H9 (cell line): ENCODE measurements around the gene DPP10. TPM values are rescaled to one million over a fixed set of nuclear protein-coding genes. Genes with fewer than 3 reads are reported as not detected.

Experiments
- DNase-seq: peaks from one replicate; pipeline ENCODE4 v3.0.0-alpha.2; 2017
- H2AFZ ChIP-seq: one replicate; pipeline ENCODE4 v1.6.1; 2013; ENCODE audit warnings: mild to moderate bottlenecking, low read length, control low read depth, moderate library complexity
- H2AK5ac ChIP-seq: 2 replicates; pipeline ENCODE4 v1.6.1; 2013; ENCODE audit warnings: low read length, control low read depth, mixed read lengths; ENCODE audit not compliant: insufficient read length
- H2BK120ac ChIP-seq: one replicate; pipeline ENCODE4 v1.6.1; 2013; ENCODE audit warnings: low read depth, mild to moderate bottlenecking, low read length, control low read depth, inconsistent platforms; ENCODE audit not compliant: poor library complexity, severe bottlenecking
- H2BK12ac ChIP-seq: 2 replicates; pipeline ENCODE4 v1.6.1; 2013; ENCODE audit warnings: low read length, control low read depth, mixed read lengths, low read depth; ENCODE audit not compliant: insufficient read length
- H2BK15ac ChIP-seq: 2 replicates; pipeline ENCODE4 v1.6.1; 2013; ENCODE audit warnings: low read depth, low read length, control low read depth
- H2BK20ac ChIP-seq: one replicate; pipeline ENCODE4 v1.6.1; 2013; ENCODE audit warnings: low read depth, mild to moderate bottlenecking, low read length, control low read depth, inconsistent platforms; ENCODE audit not compliant: poor library complexity, severe bottlenecking
- H2BK5ac ChIP-seq: 2 replicates; pipeline ENCODE4 v1.6.1; 2013; ENCODE audit warnings: low read length, control low read depth, mixed read lengths; ENCODE audit not compliant: insufficient read length
- H3K14ac ChIP-seq: 2 replicates; pipeline ENCODE4 v1.6.1; 2013; ENCODE audit warnings: low read length, control low read depth; ENCODE audit not compliant: insufficient read depth
- H3K18ac ChIP-seq: 2 replicates; pipeline ENCODE4 v1.6.1; 2013; ENCODE audit warnings: low read depth, mild to moderate bottlenecking, mixed read lengths, low read length, control low read depth; ENCODE audit not compliant: insufficient read length
- H3K23ac ChIP-seq: 2 replicates; pipeline ENCODE4 v1.6.1; 2013; ENCODE audit warnings: low read length, control low read depth, mixed read lengths, low read depth; ENCODE audit not compliant: insufficient read length
- H3K23me2 ChIP-seq: 2 replicates; pipeline ENCODE4 v1.6.1; 2013; ENCODE audit warnings: low read depth, mild to moderate bottlenecking, mixed read lengths, low read length, control low read depth; ENCODE audit not compliant: insufficient read length, poor library complexity, severe bottlenecking
- H3K27ac ChIP-seq: 2 replicates; pipeline ENCODE4 v1.5.1; 2013; ENCODE audit warnings: low read length, control low read depth, mixed read lengths, low read depth; ENCODE audit not compliant: insufficient read length
- H3K27me3 ChIP-seq: 2 replicates; pipeline ENCODE4 v1.6.1; 2013; ENCODE audit warnings: low read length, control low read depth, inconsistent platforms; ENCODE audit not compliant: insufficient read depth
- H3K4ac ChIP-seq: 2 replicates; pipeline ENCODE4 v1.6.1; 2013; ENCODE audit warnings: low read depth, mild to moderate bottlenecking, control low read depth, inconsistent platforms, low read length, moderate library complexity
- H3K4me1 ChIP-seq: 2 replicates; pipeline ENCODE4 v1.6.1; 2013; ENCODE audit warnings: low read length, control low read depth, inconsistent platforms; ENCODE audit not compliant: insufficient read depth
- H3K4me2 ChIP-seq: 2 replicates; pipeline ENCODE4 v1.6.1; 2013; ENCODE audit warnings: low read length, control low read depth, mixed read lengths; ENCODE audit not compliant: insufficient read length, insufficient read depth
- H3K56ac ChIP-seq: 2 replicates; pipeline ENCODE4 v1.6.1; 2013; ENCODE audit warnings: low read depth, mild to moderate bottlenecking, mixed read lengths, low read length, control low read depth; ENCODE audit not compliant: insufficient read length
- H3K79me1 ChIP-seq: 2 replicates; pipeline ENCODE4 v1.6.1; 2013; ENCODE audit warnings: low read depth, mild to moderate bottlenecking, moderate library complexity, low read length, control low read depth, inconsistent platforms; ENCODE audit not compliant: insufficient read depth, poor library complexity, severe bottlenecking
- H3K79me2 ChIP-seq: 2 replicates; pipeline ENCODE4 v1.6.1; 2013; ENCODE audit warnings: low read length, control low read depth, inconsistent platforms; ENCODE audit not compliant: insufficient read depth
- H3K9ac ChIP-seq: 2 replicates; pipeline ENCODE4 v1.6.1; 2013; ENCODE audit warnings: low read length, control low read depth, mixed read lengths; ENCODE audit not compliant: insufficient read length; ENCODE audit errors: extremely low read depth
- H3K9me3 ChIP-seq: one replicate; pipeline ENCODE4 v1.6.1; 2013; ENCODE audit warnings: low read depth, low read length, inconsistent platforms; ENCODE audit not compliant: control insufficient read depth
- H3T11ph ChIP-seq: one replicate; pipeline ENCODE4 v1.6.1; 2013; ENCODE audit warnings: mild to moderate bottlenecking, low read length, control low read depth, inconsistent platforms
- H4K20me1 ChIP-seq: one replicate; pipeline ENCODE4 v1.6.1; 2013; ENCODE audit not compliant: control insufficient read depth, insufficient read length, insufficient read depth
- H4K5ac ChIP-seq: 2 replicates; pipeline ENCODE4 v1.6.1; 2013; ENCODE audit warnings: low read depth, mild to moderate bottlenecking, mixed read lengths, low read length, control low read depth; ENCODE audit not compliant: insufficient read length
- H4K8ac ChIP-seq: replicated peaks from 2 replicates; pipeline ENCODE4 v1.6.1; 2013; ENCODE audit warnings: low read length, control low read depth, mixed read lengths, low read depth; ENCODE audit not compliant: insufficient read length
- H4K91ac ChIP-seq: 2 replicates; pipeline ENCODE4 v1.6.1; 2013; ENCODE audit warnings: low read depth, mild to moderate bottlenecking, moderate library complexity, mixed read lengths, low read length, control low read depth; ENCODE audit not compliant: insufficient read length
- H3K27ac Mint-ChIP-seq, 3 experiments: 2 replicates in 2 of 3; 3 replicates in 1 of 3; pipeline ENCODE4 v1.8.0; 2020 to 2021; ENCODE audit warnings: mixed read lengths in 3 of 3, mild to moderate bottlenecking in 1 of 3, moderate library complexity in 1 of 3
- H3K27me3 Mint-ChIP-seq: 2 replicates; pipeline ENCODE4 v1.8.0; 2021; ENCODE audit warnings: low read depth, mild to moderate bottlenecking, moderate library complexity, mixed read lengths
- H3K36me3 Mint-ChIP-seq, 3 experiments: 2 replicates in 2 of 3; 3 replicates in 1 of 3; pipeline ENCODE4 v1.8.0; 2020 to 2021; ENCODE audit warnings: low read depth in 3 of 3, mixed read lengths in 3 of 3; ENCODE audit not compliant: insufficient read depth in 1 of 3
- H3K4me1 Mint-ChIP-seq, 2 experiments: 2 replicates each; pipeline ENCODE4 v1.8.0; 2020; ENCODE audit warnings: mixed read lengths in 2 of 2
- H3K4me3 Mint-ChIP-seq, 2 experiments: 2 replicates in 1 of 2; 3 replicates in 1 of 2; pipeline ENCODE4 v1.8.0; 2020 to 2021; ENCODE audit warnings: mild to moderate bottlenecking in 2 of 2, mixed read lengths in 2 of 2, moderate library complexity in 1 of 2
- H3K9me3 Mint-ChIP-seq, 2 experiments: 2 replicates in 1 of 2; 3 replicates in 1 of 2; pipeline ENCODE4 v1.8.0; 2020; ENCODE audit warnings: mild to moderate bottlenecking in 2 of 2, mixed read lengths in 2 of 2, moderate library complexity in 1 of 2
- WGBS: extraction: QIAGEN DNeasy Blood & Tissue Kit; methylation state at CpG from one replicate; pipeline ENCODE4 v1.1.7; 2013; ENCODE audit warnings: missing lambda C conversion rate, low lambda C conversion rate, mixed read lengths; ENCODE audit not compliant: insufficient read length; ENCODE audit errors: extremely low coverage; 5-methylcytosine and 5-hydroxymethylcytosine counted together
- total RNA-seq: library from RNA; stranded (reverse); gene quantifications from 2 replicates; pipeline ENCODE4 v1.2.1, GENCODE V29; 2021
- TF ChIP-seq, protein P1 (sequence below): fragments of 200-600 bp; sonication (generic); conservative IDR thresholded peaks from 3 replicates; pipeline ENCODE4 v1.8.0; 2021; ENCODE audit warnings: antibody characterized with exemption, mild to moderate bottlenecking

The DPP10 gene
- total RNA-seq, 1 experiment from 2014 or later = 11.3 TPM

GRCh38 chr2:114550895-114551793 lies 108.7 kb downstream of the DPP10 start:
- Histone ChIP-seq H3K4me1 (no peaks in the 10 kb centered on the region), H2BK5ac (no peak overlapping the region), H3K4ac (no peak overlapping the region), H2BK120ac (no peak overlapping the region), H2BK15ac (no peak overlapping the region), H3K79me1 (no peaks in the 10 kb centered on the region), H2AFZ (no peak overlapping the region), H3K23me2 (no peaks in the 10 kb centered on the region), H3K23ac (no peak overlapping the region), H2BK20ac (no peak overlapping the region), H3K27ac (no peak overlapping the region), H4K20me1 (no peaks in the 10 kb centered on the region), H2AK5ac (no peak overlapping the region), H4K91ac (no peak overlapping the region), H4K5ac (no peak overlapping the region), H3K27me3 (no peaks in the 10 kb centered on the region), H3K18ac (no peak overlapping the region), H3K56ac (no peak overlapping the region), H3T11ph (no peak overlapping the region), H2BK12ac (no peak overlapping the region), H4K8ac (no peak overlapping the region), H3K9me3 (no peaks in the 10 kb centered on the region), H3K14ac (no peak overlapping the region), H3K4me2 (no peak overlapping the region), H3K79me2 (no peaks in the 10 kb centered on the region), H3K9ac (no peak overlapping the region)
- H3K4me1 Mint-ChIP-seq = peaks cover 14 to 15% of the 10 kb centered on the region in 2 experiments; a peak in 3 of 4 replicates
- no peaks in the 10 kb centered on the region for H3K9me3 Mint-ChIP-seq
- H3K27ac Mint-ChIP-seq = no peak overlapping the region
- no peak overlapping the region for H3K4me3 Mint-ChIP-seq
- DNase-seq = peak; percentile 69
- TF ChIP-seq, protein P1, sequence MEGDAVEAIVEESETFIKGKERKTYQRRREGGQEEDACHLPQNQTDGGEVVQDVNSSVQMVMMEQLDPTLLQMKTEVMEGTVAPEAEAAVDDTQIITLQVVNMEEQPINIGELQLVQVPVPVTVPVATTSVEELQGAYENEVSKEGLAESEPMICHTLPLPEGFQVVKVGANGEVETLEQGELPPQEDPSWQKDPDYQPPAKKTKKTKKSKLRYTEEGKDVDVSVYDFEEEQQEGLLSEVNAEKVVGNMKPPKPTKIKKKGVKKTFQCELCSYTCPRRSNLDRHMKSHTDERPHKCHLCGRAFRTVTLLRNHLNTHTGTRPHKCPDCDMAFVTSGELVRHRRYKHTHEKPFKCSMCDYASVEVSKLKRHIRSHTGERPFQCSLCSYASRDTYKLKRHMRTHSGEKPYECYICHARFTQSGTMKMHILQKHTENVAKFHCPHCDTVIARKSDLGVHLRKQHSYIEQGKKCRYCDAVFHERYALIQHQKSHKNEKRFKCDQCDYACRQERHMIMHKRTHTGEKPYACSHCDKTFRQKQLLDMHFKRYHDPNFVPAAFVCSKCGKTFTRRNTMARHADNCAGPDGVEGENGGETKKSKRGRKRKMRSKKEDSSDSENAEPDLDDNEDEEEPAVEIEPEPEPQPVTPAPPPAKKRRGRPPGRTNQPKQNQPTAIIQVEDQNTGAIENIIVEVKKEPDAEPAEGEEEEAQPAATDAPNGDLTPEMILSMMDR = peak; percentile 90
- H3K36me3 Mint-ChIP-seq = no peaks in the 10 kb centered on the region; a peak in 1 of 7 replicates
- no peaks in the 10 kb centered on the region; the same call in 1 of the 2 replicates for H3K27me3 Mint-ChIP-seq
- WGBS = no CpG with 5 or more reads among the region's 5 CpGs
